H9 (cell line): ENCODE data around the gene UNC5B. TPM values are rescaled to one million over a fixed set of nuclear protein-coding genes. Genes with fewer than 3 reads are reported as not detected.

Experiments used
- DNase-seq: peaks from one replicate; pipeline ENCODE4 v3.0.0-alpha.2; 2017
- H2AFZ ChIP-seq: one replicate; pipeline ENCODE4 v1.6.1; 2013; ENCODE audit warnings: mild to moderate bottlenecking, low read length, control low read depth, moderate library complexity
- H2AK5ac ChIP-seq: 2 replicates; pipeline ENCODE4 v1.6.1; 2013; ENCODE audit warnings: low read length, control low read depth, mixed read lengths; ENCODE audit not compliant: insufficient read length
- H2BK120ac ChIP-seq: one replicate; pipeline ENCODE4 v1.6.1; 2013; ENCODE audit warnings: low read depth, mild to moderate bottlenecking, low read length, control low read depth, inconsistent platforms; ENCODE audit not compliant: poor library complexity, severe bottlenecking
- H2BK12ac ChIP-seq: 2 replicates; pipeline ENCODE4 v1.6.1; 2013; ENCODE audit warnings: low read length, control low read depth, mixed read lengths, low read depth; ENCODE audit not compliant: insufficient read length
- H2BK15ac ChIP-seq: 2 replicates; pipeline ENCODE4 v1.6.1; 2013; ENCODE audit warnings: low read depth, low read length, control low read depth
- H2BK20ac ChIP-seq: one replicate; pipeline ENCODE4 v1.6.1; 2013; ENCODE audit warnings: low read depth, mild to moderate bottlenecking, low read length, control low read depth, inconsistent platforms; ENCODE audit not compliant: poor library complexity, severe bottlenecking
- H2BK5ac ChIP-seq: 2 replicates; pipeline ENCODE4 v1.6.1; 2013; ENCODE audit warnings: low read length, control low read depth, mixed read lengths; ENCODE audit not compliant: insufficient read length
- H3K14ac ChIP-seq: 2 replicates; pipeline ENCODE4 v1.6.1; 2013; ENCODE audit warnings: low read length, control low read depth; ENCODE audit not compliant: insufficient read depth
- H3K18ac ChIP-seq: 2 replicates; pipeline ENCODE4 v1.6.1; 2013; ENCODE audit warnings: low read depth, mild to moderate bottlenecking, mixed read lengths, low read length, control low read depth; ENCODE audit not compliant: insufficient read length
- H3K23ac ChIP-seq: 2 replicates; pipeline ENCODE4 v1.6.1; 2013; ENCODE audit warnings: low read length, control low read depth, mixed read lengths, low read depth; ENCODE audit not compliant: insufficient read length
- H3K23me2 ChIP-seq: 2 replicates; pipeline ENCODE4 v1.6.1; 2013; ENCODE audit warnings: low read depth, mild to moderate bottlenecking, mixed read lengths, low read length, control low read depth; ENCODE audit not compliant: insufficient read length, poor library complexity, severe bottlenecking
- H3K27ac ChIP-seq: 2 replicates; pipeline ENCODE4 v1.5.1; 2013; ENCODE audit warnings: low read length, control low read depth, mixed read lengths, low read depth; ENCODE audit not compliant: insufficient read length
- H3K27me3 ChIP-seq: 2 replicates; pipeline ENCODE4 v1.6.1; 2013; ENCODE audit warnings: low read length, control low read depth, inconsistent platforms; ENCODE audit not compliant: insufficient read depth
- H3K4ac ChIP-seq: 2 replicates; pipeline ENCODE4 v1.6.1; 2013; ENCODE audit warnings: low read depth, mild to moderate bottlenecking, control low read depth, inconsistent platforms, low read length, moderate library complexity
- H3K4me1 ChIP-seq: 2 replicates; pipeline ENCODE4 v1.6.1; 2013; ENCODE audit warnings: low read length, control low read depth, inconsistent platforms; ENCODE audit not compliant: insufficient read depth
- H3K4me2 ChIP-seq: 2 replicates; pipeline ENCODE4 v1.6.1; 2013; ENCODE audit warnings: low read length, control low read depth, mixed read lengths; ENCODE audit not compliant: insufficient read length, insufficient read depth
- H3K56ac ChIP-seq: 2 replicates; pipeline ENCODE4 v1.6.1; 2013; ENCODE audit warnings: low read depth, mild to moderate bottlenecking, mixed read lengths, low read length, control low read depth; ENCODE audit not compliant: insufficient read length
- H3K79me1 ChIP-seq: 2 replicates; pipeline ENCODE4 v1.6.1; 2013; ENCODE audit warnings: low read depth, mild to moderate bottlenecking, moderate library complexity, low read length, control low read depth, inconsistent platforms; ENCODE audit not compliant: insufficient read depth, poor library complexity, severe bottlenecking
- H3K79me2 ChIP-seq: 2 replicates; pipeline ENCODE4 v1.6.1; 2013; ENCODE audit warnings: low read length, control low read depth, inconsistent platforms; ENCODE audit not compliant: insufficient read depth
- H3K9ac ChIP-seq: 2 replicates; pipeline ENCODE4 v1.6.1; 2013; ENCODE audit warnings: low read length, control low read depth, mixed read lengths; ENCODE audit not compliant: insufficient read length; ENCODE audit errors: extremely low read depth
- H3K9me3 ChIP-seq: one replicate; pipeline ENCODE4 v1.6.1; 2013; ENCODE audit warnings: low read depth, low read length, inconsistent platforms; ENCODE audit not compliant: control insufficient read depth
- H3T11ph ChIP-seq: one replicate; pipeline ENCODE4 v1.6.1; 2013; ENCODE audit warnings: mild to moderate bottlenecking, low read length, control low read depth, inconsistent platforms
- H4K20me1 ChIP-seq: one replicate; pipeline ENCODE4 v1.6.1; 2013; ENCODE audit not compliant: control insufficient read depth, insufficient read length, insufficient read depth
- H4K5ac ChIP-seq: 2 replicates; pipeline ENCODE4 v1.6.1; 2013; ENCODE audit warnings: low read depth, mild to moderate bottlenecking, mixed read lengths, low read length, control low read depth; ENCODE audit not compliant: insufficient read length
- H4K8ac ChIP-seq: replicated peaks from 2 replicates; pipeline ENCODE4 v1.6.1; 2013; ENCODE audit warnings: low read length, control low read depth, mixed read lengths, low read depth; ENCODE audit not compliant: insufficient read length
- H4K91ac ChIP-seq: 2 replicates; pipeline ENCODE4 v1.6.1; 2013; ENCODE audit warnings: low read depth, mild to moderate bottlenecking, moderate library complexity, mixed read lengths, low read length, control low read depth; ENCODE audit not compliant: insufficient read length
- H3K27ac Mint-ChIP-seq, 3 experiments: 2 replicates in 2 of 3; 3 replicates in 1 of 3; pipeline ENCODE4 v1.8.0; 2020 to 2021; ENCODE audit warnings: mixed read lengths in 3 of 3, mild to moderate bottlenecking in 1 of 3, moderate library complexity in 1 of 3
- H3K27me3 Mint-ChIP-seq: 2 replicates; pipeline ENCODE4 v1.8.0; 2021; ENCODE audit warnings: low read depth, mild to moderate bottlenecking, moderate library complexity, mixed read lengths
- H3K36me3 Mint-ChIP-seq, 3 experiments: 2 replicates in 2 of 3; 3 replicates in 1 of 3; pipeline ENCODE4 v1.8.0; 2020 to 2021; ENCODE audit warnings: low read depth in 3 of 3, mixed read lengths in 3 of 3; ENCODE audit not compliant: insufficient read depth in 1 of 3
- H3K4me1 Mint-ChIP-seq, 2 experiments: 2 replicates each; pipeline ENCODE4 v1.8.0; 2020; ENCODE audit warnings: mixed read lengths in 2 of 2
- H3K4me3 Mint-ChIP-seq, 2 experiments: 2 replicates in 1 of 2; 3 replicates in 1 of 2; pipeline ENCODE4 v1.8.0; 2020 to 2021; ENCODE audit warnings: mild to moderate bottlenecking in 2 of 2, mixed read lengths in 2 of 2, moderate library complexity in 1 of 2
- H3K9me3 Mint-ChIP-seq, 2 experiments: 2 replicates in 1 of 2; 3 replicates in 1 of 2; pipeline ENCODE4 v1.8.0; 2020; ENCODE audit warnings: mild to moderate bottlenecking in 2 of 2, mixed read lengths in 2 of 2, moderate library complexity in 1 of 2
- CTCF ChIP-seq: fragments of 200-600 bp; sonication (generic); conservative IDR thresholded peaks from 3 replicates; pipeline ENCODE4 v1.8.0; 2021; ENCODE audit warnings: antibody characterized with exemption, mild to moderate bottlenecking
- WGBS: extraction: QIAGEN DNeasy Blood & Tissue Kit; methylation state at CpG from one replicate; pipeline ENCODE4 v1.1.7; 2013; ENCODE audit warnings: missing lambda C conversion rate, low lambda C conversion rate, mixed read lengths; ENCODE audit not compliant: insufficient read length; ENCODE audit errors: extremely low coverage; 5-methylcytosine and 5-hydroxymethylcytosine counted together
- total RNA-seq: library from RNA; stranded (reverse); gene quantifications from 2 replicates; pipeline ENCODE4 v1.2.1, GENCODE V29; 2021

UNC5B gene
- total RNA-seq, 1 experiment from 2014 or later, result 28.4 TPM

GRCh38 chr10:71234004-71234894 lies 21.9 kb downstream of the UNC5B start:
- H2BK15ac ChIP-seq, result no peak overlapping the region
- Mint-ChIP-seq H3K4me3 (no peak overlapping the region), H3K9me3 (no peaks in the 10 kb centered on the region), H3K27me3 (peaks cover 3% of the 10 kb centered on the region), H3K4me1 (peaks cover 57 to 67% of the 10 kb centered on the region in 2 experiments), H3K36me3 (no peaks in the 10 kb centered on the region), H3K27ac (peak overlapping the region in 1 of 3 experiments; percentile 86; a peak in 1 of 7 replicates)
- no peak overlapping the region for H2BK20ac ChIP-seq
- H3K9ac ChIP-seq, result no peak overlapping the region
- H3K79me2 ChIP-seq, result no peaks in the 10 kb centered on the region
- no peak overlapping the region for H3K18ac ChIP-seq
- no peak overlapping the region for H3K56ac ChIP-seq
- no peak overlapping the region; the same call in 1 of the 2 replicates for H3K14ac ChIP-seq
- no peaks in the 10 kb centered on the region for H3K9me3 ChIP-seq
- no peak overlapping the region for H3T11ph ChIP-seq
- no peak overlapping the region for H4K91ac ChIP-seq
- no peak overlapping the region for H4K8ac ChIP-seq
- WGBS, result no CpG with 5 or more reads among the region's 10 CpGs
- no peaks in the 10 kb centered on the region for H4K20me1 ChIP-seq
- peaks cover 6% of the 10 kb centered on the region for H3K4me1 ChIP-seq
- no peaks in the 10 kb centered on the region for H3K27me3 ChIP-seq
- no peak overlapping the region for H3K4ac ChIP-seq
- no peak overlapping the region for H2BK120ac ChIP-seq
- no peak for TF ChIP-seq CTCF
- no peak overlapping the region for H2BK5ac ChIP-seq
- H3K79me1 ChIP-seq, result no peaks in the 10 kb centered on the region
- no peak overlapping the region for H2AFZ ChIP-seq
- no peak overlapping the region for H2AK5ac ChIP-seq
- H3K23ac ChIP-seq, result no peak overlapping the region
- no peaks in the 10 kb centered on the region for H3K23me2 ChIP-seq
- H4K5ac ChIP-seq, result no peak overlapping the region
- H3K4me2 ChIP-seq, result no peak overlapping the region
- no peak overlapping the region for H2BK12ac ChIP-seq
- no peak for DNase-seq
- no peak overlapping the region for H3K27ac ChIP-seq
